AG04450 (cell line): ENCODE data around the gene PTPRQ. TPM values are rescaled to one million over a fixed set of nuclear protein-coding genes. Genes with fewer than 3 reads are reported as not detected.
A peak's percentile ranks its signal among the peaks of the same experiment; 100 is the strongest.
"Not testable (repeated sequence)": the region's sequence is repeated elsewhere in the genome, so short reads cannot be mapped to it uniquely, and the experiment has no call there.

ENCODE experiments used
- CTCF ChIA-PET: fragments of 300-600, 350-600 bp; formaldehyde crosslinking; extraction: SDS; loops from one replicate; lab custom pipeline; 2022; ENCODE audit warnings: antibody characterized with exemption, inconsistent platforms; lab: Charles Lee
- POLR2A ChIA-PET: fragments of 350-600 bp; formaldehyde crosslinking; extraction: SDS; loops from one replicate; lab custom pipeline; 2021; ENCODE audit warnings: antibody characterized with exemption, inconsistent platforms; lab: Yijun Ruan, JAX
- DNase-seq: peaks from one replicate; pipeline ENCODE4 v3.0.0-alpha.2; 2011; ENCODE audit warnings: low read depth, low spot score
- H3K27ac ChIP-seq: one replicate; pipeline ENCODE4 v1.5.1; 2012; ENCODE audit warnings: low read depth, low read length, control low read depth
- H3K27me3 ChIP-seq: one replicate; pipeline ENCODE4 v1.6.0; 2012; ENCODE audit warnings: low read length; ENCODE audit not compliant: control insufficient read depth, insufficient read depth
- H3K4me3 ChIP-seq: 2 replicates; pipeline ENCODE4 v1.5.1; 2011; ENCODE audit warnings: mild to moderate bottlenecking, low read depth, low read length, control low read depth
- H3K9me3 ChIP-seq: 2 replicates; pipeline ENCODE4 v1.5.1; 2012; ENCODE audit warnings: low read length; ENCODE audit not compliant: control insufficient read depth, insufficient read depth
- polyA plus RNA-seq: library from polyadenylated mRNA; depleted of rRNA; stranded (reverse); fragments of >200 nt; gene quantifications from 2 replicates; pipeline ENCODE4 v1.2.3, GENCODE V29; 2011
- TF ChIP-seq, protein P1 (sequence below): IDR thresholded peaks from 2 replicates; pipeline ENCODE4 v1.5.1; 2011; ENCODE audit warnings: low read depth, low read length, control low read depth, inconsistent platforms

Gene PTPRQ
- polyA plus RNA-seq, 1 experiment, result 1.1 TPM

DNA sequence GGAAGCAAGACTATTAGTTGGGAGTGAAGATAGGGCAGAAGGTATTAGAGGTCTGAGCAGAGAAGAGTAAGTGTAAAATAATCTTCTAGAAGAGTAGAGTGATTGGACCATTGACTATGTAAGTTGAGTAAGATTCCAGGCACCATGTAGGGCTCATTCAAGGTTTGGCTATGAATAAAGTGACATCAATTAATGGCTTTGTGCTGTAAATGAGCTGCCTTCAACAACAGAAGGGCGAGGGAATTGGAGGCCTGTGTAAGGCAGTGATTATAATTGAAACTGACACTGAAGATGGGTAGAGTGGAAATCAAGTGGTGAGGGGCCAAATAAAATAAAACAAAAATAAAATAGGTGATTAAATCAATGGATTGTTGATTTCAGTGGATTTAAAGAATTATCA is 26.4 kb downstream of the PTPRQ start:
- Histone ChIP-seq H3K27ac (no peak overlapping the region), H3K27me3 (no peaks in the 10 kb centered on the region), H3K9me3 (no peaks in the 10 kb centered on the region), H3K4me3 (no peak overlapping the region)
- ChIA-PET CTCF (interaction anchor here (0.6 to 1.1 kb wide), 2 partner anchors 57 to 61 kb away, joined by 3 read pairs; no protein-coding TSS in a partner anchor), POLR2A (no interaction called here)
- DNase-seq, result no peak
- TF ChIP-seq, protein P1, sequence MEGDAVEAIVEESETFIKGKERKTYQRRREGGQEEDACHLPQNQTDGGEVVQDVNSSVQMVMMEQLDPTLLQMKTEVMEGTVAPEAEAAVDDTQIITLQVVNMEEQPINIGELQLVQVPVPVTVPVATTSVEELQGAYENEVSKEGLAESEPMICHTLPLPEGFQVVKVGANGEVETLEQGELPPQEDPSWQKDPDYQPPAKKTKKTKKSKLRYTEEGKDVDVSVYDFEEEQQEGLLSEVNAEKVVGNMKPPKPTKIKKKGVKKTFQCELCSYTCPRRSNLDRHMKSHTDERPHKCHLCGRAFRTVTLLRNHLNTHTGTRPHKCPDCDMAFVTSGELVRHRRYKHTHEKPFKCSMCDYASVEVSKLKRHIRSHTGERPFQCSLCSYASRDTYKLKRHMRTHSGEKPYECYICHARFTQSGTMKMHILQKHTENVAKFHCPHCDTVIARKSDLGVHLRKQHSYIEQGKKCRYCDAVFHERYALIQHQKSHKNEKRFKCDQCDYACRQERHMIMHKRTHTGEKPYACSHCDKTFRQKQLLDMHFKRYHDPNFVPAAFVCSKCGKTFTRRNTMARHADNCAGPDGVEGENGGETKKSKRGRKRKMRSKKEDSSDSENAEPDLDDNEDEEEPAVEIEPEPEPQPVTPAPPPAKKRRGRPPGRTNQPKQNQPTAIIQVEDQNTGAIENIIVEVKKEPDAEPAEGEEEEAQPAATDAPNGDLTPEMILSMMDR, result no peak

GRCh38 chr12:80472236-80472635 is 28.2 kb downstream of the PTPRQ start:
- no peak overlapping the region for H3K4me3 ChIP-seq
- DNase-seq, result no peak
- TF ChIP-seq, protein P1, result no peak
- no peak overlapping the region for H3K27ac ChIP-seq
- ChIA-PET CTCF (interaction anchor here (0.6 to 2.2 kb wide), 14 partner anchors 14 to 567 kb away, joined by 3 to 7 read pairs (median 3); no protein-coding TSS in a partner anchor), POLR2A (no interaction called here)
- no peaks in the 10 kb centered on the region for H3K27me3 ChIP-seq
- no peaks in the 10 kb centered on the region for H3K9me3 ChIP-seq

GRCh38 chr12:80472911-80473500 is 29.0 kb downstream of the PTPRQ start:
- Histone ChIP-seq H3K27ac (no peak overlapping the region), H3K9me3 (peaks cover 2% of the 10 kb centered on the region; the same call in 1 of the 2 replicates), H3K27me3 (no peaks in the 10 kb centered on the region), H3K4me3 (no peak overlapping the region)
- ChIA-PET POLR2A (no interaction called here), CTCF (interaction anchor here (0.6 to 2.2 kb wide), 21 partner anchors 15 to 1183 kb away, joined by 3 to 7 read pairs (median 3); no protein-coding TSS in a partner anchor)
- peak; percentile 41 for DNase-seq
- TF ChIP-seq, protein P1, result peak; percentile 66

DNA sequence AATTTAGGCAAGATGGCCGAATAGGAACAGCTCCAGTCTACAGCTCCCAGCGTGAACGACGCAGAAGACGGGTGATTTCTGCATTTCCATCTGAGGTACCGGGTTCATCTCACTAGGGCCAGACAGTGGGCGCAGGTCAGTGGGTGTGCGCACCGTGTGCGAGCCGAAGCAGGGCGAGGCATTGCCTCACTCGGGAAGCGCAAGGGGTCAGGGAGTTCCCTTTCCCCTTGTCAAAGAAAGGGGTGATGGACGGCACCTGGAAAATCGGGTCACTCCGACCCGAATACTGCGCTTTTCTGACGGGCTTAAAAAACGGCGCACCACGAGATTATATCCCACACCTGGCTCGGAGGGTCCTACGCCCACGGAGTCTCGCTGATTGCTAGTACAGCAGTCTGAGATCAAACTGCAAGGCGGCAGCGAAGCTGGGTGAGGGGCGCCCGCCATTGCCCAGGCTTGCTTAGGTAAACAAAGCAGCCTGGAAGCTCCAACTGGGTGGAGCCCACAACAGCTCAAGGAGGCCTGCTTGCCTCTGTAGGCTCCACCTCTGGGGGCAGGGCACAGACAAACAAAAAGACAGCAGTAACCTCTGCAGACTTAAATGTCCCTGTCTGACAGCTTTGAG is 33.6 kb downstream of the PTPRQ start:
- POLR2A ChIA-PET, H3K27ac ChIP-seq, CTCF ChIA-PET, DNase-seq, H3K27me3 ChIP-seq, H3K4me3 ChIP-seq, H3K9me3 ChIP-seq: not testable (repeated sequence)

GRCh38 chr12:80484746-80485145 is 40.7 kb downstream of the PTPRQ start:
- Histone ChIP-seq H3K27ac (no peak overlapping the region), H3K4me3 (no peak overlapping the region), H3K9me3 (no peaks in the 10 kb centered on the region), H3K27me3 (no peaks in the 10 kb centered on the region)
- no peak for DNase-seq
- CTCF ChIA-PET, result no interaction called here
- POLR2A ChIA-PET, result no interaction called here
- TF ChIP-seq, protein P1, result no peak
